Measurements from ENCODE around the gene IPO13.

- TF ChIP-seq POLR2AphosphoS5 (IDR thresholded peaks at IDR 0.05; ENCODE audit: low read depth, low read length) (peak; percentile 50; the same call in 1 of the 2 replicates), FOXP2 (optimal IDR thresholded peaks at IDR 0.05; ENCODE audit: borderline replicate concordance, extremely low read depth, extremely low read length, insufficient read depth) (no peak), TAF1 (IDR thresholded peaks at IDR 0.05; ENCODE audit: borderline replicate concordance, insufficient read depth, low read length) (no peak; the same call in 1 of the 2 replicates), REST (IDR thresholded peaks at IDR 0.05; ENCODE audit: insufficient read depth in 1 of 2, low read depth in 2 of 2, low read length in 2 of 2) (no peak), SIN3A (IDR thresholded peaks at IDR 0.05; ENCODE audit: borderline replicate concordance, insufficient read depth, low read length) (no peak)
Measured at GRCh38 chr1:43978551-43979260, 32.0 kb downstream of the IPO13 start, which contains the start of gene B4GALT2.
